Measurements from ENCODE around the gene BLVRA. TPM values are rescaled to one million over a fixed set of nuclear protein-coding genes. Genes with fewer than 3 reads are reported as not detected.

BLVRA gene
- total and polyA plus RNA-seq, 10 donors: 58.0 to 164 (median 114) TPM

- no peaks in the 10 kb centered on the region for H3K36me3 ChIP-seq
- peak overlapping the region in 4 of 8 donors; percentile 2 to 91 (median 52) for H3K27ac ChIP-seq
- H3K27me3 ChIP-seq (replicated peaks in 1 of 7): no peaks in the 10 kb centered on the region
- no peaks in the 10 kb centered on the region for H3K9me3 ChIP-seq
- intact Hi-C loops (cut with DNase I; ENCODE audit: low total_unique reads): no loop called here
- no peak for DNase-seq
- TF ChIP-seq POLR2A (IDR thresholded peaks at IDR 0.05): no peak
- peaks cover 4 to 69% (median 17%) of the 10 kb centered on the region in 6 donors for H3K4me1 ChIP-seq
- WGBS, 5 donors: 63 to 89% (median 70%) methylated on average over 1 of the region's 1 CpG
- no peak overlapping the region for H3K4me3 ChIP-seq
Observed at GRCh38 chr7:43756368-43757072, 2.0 kb upstream of the BLVRA start.

- H3K9me3 ChIP-seq: no peaks in the 10 kb centered on the region
- no peaks in the 10 kb centered on the region for H3K27me3 ChIP-seq (replicated peaks in 1 of 7)
- peak overlapping the region in 1 of 8 donors; percentile 86 for H3K4me3 ChIP-seq
- no peaks in the 10 kb centered on the region for H3K36me3 ChIP-seq
- H3K4me1 ChIP-seq: peaks cover 4 to 76% (median 20%) of the 10 kb centered on the region in 6 donors
- DNase-seq: no peak
- H3K27ac ChIP-seq: peak overlapping the region in 4 of 8 donors; percentile 21 to 91 (median 86)
- WGBS, 5 donors: 80 to 95% (median 87%) methylated on average over 2 of the region's 2 CpGs
- intact Hi-C loops (cut with DNase I; ENCODE audit: low total_unique reads): no loop called here
- TF ChIP-seq POLR2AphosphoS5 (IDR thresholded peaks at IDR 0.05) (no peak), CTCF (IDR thresholded peaks at IDR 0.05 in 8 of 11, conservative IDR thresholded peaks at IDR 0.05 in 3 of 11) (no peak), POLR2A (IDR thresholded peaks at IDR 0.05) (no peak)
Observed at GRCh38 chr7:43757073-43757720, 1.3 kb upstream of the BLVRA start.

- H3K27ac ChIP-seq: peak overlapping the region; percentile 70 to 91 (median 86)
- H3K36me3 ChIP-seq: no peaks in the 10 kb centered on the region
- no peak for TF ChIP-seq CTCF (IDR thresholded peaks at IDR 0.05 in 8 of 11, conservative IDR thresholded peaks at IDR 0.05 in 3 of 11)
- no peak for TF ChIP-seq POLR2AphosphoS5 (IDR thresholded peaks at IDR 0.05)
- TF ChIP-seq POLR2A (IDR thresholded peaks at IDR 0.05): no peak
- H3K4me3 ChIP-seq: peak overlapping the region; percentile 63 to 93 (median 80)
- DNase-seq: peak; percentile 88
- intact Hi-C loops (cut with DNase I; ENCODE audit: low total_unique reads): no loop called here
- H3K4me1 ChIP-seq: peaks cover 4 to 83% (median 31%) of the 10 kb centered on the region in 6 donors
- H3K9me3 ChIP-seq: no peaks in the 10 kb centered on the region
- 5 to 8% (median 6%) methylated on average over 37 to 56 of the region's 56 CpGs for WGBS, 5 donors
- no peaks in the 10 kb centered on the region for H3K27me3 ChIP-seq (replicated peaks in 1 of 7)
Observed at GRCh38 chr7:43758822-43759683, 573 bp downstream of the BLVRA start.

- peak overlapping the region in 4 of 8 donors; percentile 3 to 88 (median 82) for H3K27ac ChIP-seq
- no peaks in the 10 kb centered on the region for H3K27me3 ChIP-seq (replicated peaks in 1 of 7)
- peaks cover 4 to 93% (median 44%) of the 10 kb centered on the region in 6 donors for H3K4me1 ChIP-seq
- 78 to 93% (median 92%) methylated on average over 5 of the region's 5 CpGs for WGBS, 5 donors
- H3K36me3 ChIP-seq: no peaks in the 10 kb centered on the region
- H3K9me3 ChIP-seq: no peaks in the 10 kb centered on the region
- DNase-seq: no peak
- TF ChIP-seq POLR2AphosphoS5 (IDR thresholded peaks at IDR 0.05) (no peak), CTCF (IDR thresholded peaks at IDR 0.05 in 8 of 11, conservative IDR thresholded peaks at IDR 0.05 in 3 of 11) (no peak), POLR2A (IDR thresholded peaks at IDR 0.05) (no peak)
- no peak overlapping the region for H3K4me3 ChIP-seq
- intact Hi-C loops (cut with DNase I; ENCODE audit: low total_unique reads): no loop called here
Observed at GRCh38 chr7:43760861-43761260, 2.4 kb downstream of the BLVRA start.

Measured in spleen (tissue), 11 donors.